GM19463 (cell line): ENCODE results near the gene ITPR1.

ENCODE experiments used
- ATAC-seq: cut with Tn5 transposase; IDR thresholded peaks from one replicate; pipeline ENCODE4 v1.9.1; 2021; ENCODE audit warnings: mild to moderate bottlenecking, moderate library complexity; ENCODE audit not compliant: unreplicated experiment

The ITPR1 gene

GRCh38 chr3:4508048-4508981 is 15.2 kb downstream of the ITPR1 start:
- peak; percentile 76 for ATAC-seq

- ATAC-seq, result no peak
Measured at GRCh38 chr3:4509043-4509442, 15.9 kb downstream of the ITPR1 start.

- ATAC-seq, result no peak
Measured at GRCh38 chr3:4509983-4510755, 17.0 kb downstream of the ITPR1 start.

- no peak for ATAC-seq
Measured at GRCh38 chr3:4511491-4512262, 18.5 kb downstream of the ITPR1 start.

- no peak for ATAC-seq
Measured at GRCh38 chr3:4512895-4513616, 19.9 kb downstream of the ITPR1 start.

DNA sequence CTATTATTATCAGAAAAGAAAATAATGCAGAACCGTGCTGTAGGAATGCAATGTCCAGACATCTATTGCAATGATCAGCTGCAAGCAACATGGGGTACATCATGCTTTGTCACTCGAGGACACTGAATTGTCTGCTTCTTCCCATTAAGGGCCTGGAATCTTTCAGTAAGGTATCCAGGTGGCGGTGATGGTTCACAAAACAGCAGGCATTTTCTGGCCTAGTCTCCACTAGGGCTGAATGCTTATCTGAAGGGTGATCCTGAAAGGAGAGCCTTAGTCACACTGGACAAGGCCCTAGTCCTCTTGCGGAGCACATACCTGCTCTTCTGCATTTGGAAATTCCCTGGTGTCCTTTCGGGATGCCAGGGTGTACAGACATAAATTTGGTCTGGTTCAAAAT is 21.2 kb downstream of the ITPR1 start:
- ATAC-seq, result no peak

GRCh38 chr3:4514916-4515315 is 21.8 kb downstream of the ITPR1 start:
- ATAC-seq, result no peak

DNA sequence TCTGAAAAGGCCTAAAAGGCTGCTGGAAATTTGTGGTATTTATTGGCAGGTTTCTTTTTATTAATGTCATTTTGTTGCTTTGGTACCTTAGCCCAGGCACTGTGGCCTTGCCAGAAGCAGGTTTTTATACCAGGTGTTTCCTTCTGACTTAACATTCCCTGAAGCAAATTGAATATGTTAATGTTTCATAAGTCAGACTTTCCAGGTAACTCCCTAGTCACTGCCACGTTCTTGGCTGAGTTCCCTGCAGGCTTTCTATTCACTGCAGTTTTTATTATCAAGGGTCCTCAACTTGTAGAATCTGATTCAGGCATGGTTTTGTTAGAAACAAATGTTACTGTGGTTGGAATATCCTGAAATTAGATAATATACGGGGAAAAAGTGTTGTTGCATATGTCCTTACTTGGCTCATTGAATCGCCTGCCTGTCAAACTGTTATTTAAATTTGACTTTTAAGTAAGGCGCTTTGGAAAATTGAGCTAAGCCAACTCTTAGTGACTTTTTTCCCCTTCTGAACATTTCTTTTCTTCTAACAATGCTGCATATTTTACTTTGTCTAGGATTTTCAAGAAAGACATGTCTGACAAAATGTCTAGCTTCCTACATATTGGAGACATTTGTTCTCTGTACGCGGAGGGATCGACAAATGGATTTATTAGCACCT is 22.9 kb downstream of the ITPR1 start:
- ATAC-seq, result no peak

- ATAC-seq, result no peak
Measured at GRCh38 chr3:4517093-4517492, 23.9 kb downstream of the ITPR1 start.

DNA sequence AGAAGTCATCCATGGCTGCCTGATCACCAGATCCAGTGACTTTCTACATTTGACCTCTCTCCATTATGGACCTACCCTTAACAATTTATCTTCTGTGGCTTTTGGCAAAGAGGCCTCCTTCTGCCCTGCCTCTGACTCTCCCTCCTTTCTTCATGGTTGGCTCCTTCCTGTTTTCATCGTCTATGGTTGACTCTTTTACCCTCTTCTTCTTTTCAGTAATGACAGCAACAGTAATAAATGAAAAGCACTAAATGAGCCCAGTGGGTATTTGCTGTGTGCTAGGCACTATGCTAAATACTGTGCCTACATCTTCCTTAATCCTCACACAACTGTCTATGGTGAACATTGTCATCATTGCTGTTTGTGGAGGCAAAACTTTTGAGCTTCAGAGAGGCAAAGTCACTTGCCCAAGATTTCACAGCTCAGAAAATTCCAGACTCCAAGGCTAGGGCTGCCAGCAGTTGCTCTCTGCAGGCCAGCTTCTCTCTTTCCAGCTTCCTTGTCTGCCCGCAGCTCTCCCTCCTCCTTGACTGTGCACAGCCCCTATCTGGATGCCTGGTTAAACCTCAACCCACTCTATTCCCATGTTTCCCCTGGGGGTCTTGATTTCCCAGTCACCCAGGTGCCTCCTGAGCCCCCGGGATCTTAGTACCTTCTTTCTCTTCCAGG is 24.6 kb downstream of the ITPR1 start:
- no peak for ATAC-seq

DNA sequence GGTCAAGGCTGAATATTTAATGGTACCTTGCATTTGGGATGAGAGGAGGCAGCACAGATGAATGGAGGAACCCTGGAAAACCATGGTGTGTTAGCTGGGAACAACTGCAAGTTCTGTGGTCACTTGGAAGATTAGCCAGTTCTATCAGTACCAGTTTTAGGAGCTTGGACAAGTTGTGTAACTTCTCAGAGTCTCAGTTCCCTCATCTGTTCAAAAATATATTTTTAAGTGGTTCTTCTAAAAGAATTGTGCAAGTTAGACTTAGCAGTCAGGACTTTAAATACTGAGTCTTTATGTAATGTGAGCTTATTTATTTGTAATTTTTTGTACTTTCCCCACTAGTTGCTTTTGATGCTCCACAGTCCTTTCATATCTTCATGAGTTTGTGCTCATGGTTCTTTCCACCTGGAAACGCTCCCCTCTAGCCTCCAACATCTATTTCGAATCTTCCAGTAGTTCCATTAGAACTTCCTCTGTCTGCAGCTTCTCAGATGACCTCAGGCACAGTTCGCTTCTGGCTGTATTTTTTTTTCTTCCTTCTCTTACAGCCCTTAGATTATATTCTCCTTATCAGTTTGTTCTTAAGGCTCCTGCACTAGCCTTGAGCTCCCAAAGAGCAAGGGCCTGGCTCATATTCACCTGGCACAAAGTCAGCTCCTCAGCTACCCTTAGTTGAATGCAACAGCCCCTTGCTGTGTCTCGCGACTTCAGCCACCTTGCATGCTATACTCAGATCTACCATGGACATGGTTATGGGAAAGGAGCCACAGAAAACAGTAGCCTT is 27.1 kb downstream of the ITPR1 start:
- no peak for ATAC-seq

GRCh38 chr3:4522947-4523346 is 29.8 kb downstream of the ITPR1 start:
- no peak for ATAC-seq

DNA sequence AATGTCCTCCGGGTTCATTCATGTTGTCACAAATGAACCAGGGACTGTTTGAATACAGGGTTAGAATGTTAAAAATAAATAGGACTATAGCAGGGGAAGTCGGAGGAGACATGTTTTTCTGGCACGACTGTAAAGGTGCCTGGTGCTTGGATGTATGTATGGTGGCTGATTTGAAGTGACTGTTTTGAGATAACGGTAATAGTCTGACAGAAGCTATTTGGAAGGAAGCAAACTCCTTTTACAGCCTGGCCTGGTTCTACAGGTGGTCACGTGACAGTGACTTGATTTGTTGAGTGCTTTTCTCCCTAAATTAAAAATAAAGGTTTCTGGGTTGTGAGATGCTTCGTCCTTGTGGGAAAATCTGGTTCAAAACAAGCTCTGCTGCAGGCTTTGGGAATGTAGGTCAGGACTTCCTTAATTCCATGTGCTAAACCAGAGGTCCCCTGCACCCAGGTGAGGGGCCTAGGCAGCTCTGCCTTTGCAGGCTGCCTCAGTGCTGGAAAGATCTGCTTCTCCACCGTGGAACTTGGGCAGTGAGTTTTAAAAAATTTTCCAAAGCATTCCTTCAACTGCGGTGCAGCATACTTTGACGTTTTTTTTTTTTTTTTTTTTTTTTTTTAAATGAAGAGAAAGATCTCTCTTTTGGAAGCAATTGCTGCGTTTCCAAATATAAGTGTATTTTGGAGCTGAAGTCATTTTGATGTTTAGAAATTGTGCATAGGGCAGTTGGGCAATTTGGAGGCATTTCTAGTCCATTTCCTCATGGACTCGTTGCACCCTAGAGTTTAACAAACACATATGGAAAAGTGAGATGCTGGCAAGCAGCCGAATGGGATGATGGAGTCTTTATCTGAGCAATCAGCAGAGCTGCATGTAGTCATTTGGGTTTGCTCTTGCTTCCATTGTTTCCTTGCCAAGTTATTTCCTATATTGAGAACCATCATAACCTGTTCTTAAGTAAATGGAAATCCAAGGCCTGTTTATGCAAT is 30.9 kb downstream of the ITPR1 start:
- no peak for ATAC-seq

- no peak for ATAC-seq
Measured at GRCh38 chr3:4525560-4526223, 32.5 kb downstream of the ITPR1 start.

- ATAC-seq, result no peak
Measured at GRCh38 chr3:4528320-4528719, 35.2 kb downstream of the ITPR1 start.

DNA sequence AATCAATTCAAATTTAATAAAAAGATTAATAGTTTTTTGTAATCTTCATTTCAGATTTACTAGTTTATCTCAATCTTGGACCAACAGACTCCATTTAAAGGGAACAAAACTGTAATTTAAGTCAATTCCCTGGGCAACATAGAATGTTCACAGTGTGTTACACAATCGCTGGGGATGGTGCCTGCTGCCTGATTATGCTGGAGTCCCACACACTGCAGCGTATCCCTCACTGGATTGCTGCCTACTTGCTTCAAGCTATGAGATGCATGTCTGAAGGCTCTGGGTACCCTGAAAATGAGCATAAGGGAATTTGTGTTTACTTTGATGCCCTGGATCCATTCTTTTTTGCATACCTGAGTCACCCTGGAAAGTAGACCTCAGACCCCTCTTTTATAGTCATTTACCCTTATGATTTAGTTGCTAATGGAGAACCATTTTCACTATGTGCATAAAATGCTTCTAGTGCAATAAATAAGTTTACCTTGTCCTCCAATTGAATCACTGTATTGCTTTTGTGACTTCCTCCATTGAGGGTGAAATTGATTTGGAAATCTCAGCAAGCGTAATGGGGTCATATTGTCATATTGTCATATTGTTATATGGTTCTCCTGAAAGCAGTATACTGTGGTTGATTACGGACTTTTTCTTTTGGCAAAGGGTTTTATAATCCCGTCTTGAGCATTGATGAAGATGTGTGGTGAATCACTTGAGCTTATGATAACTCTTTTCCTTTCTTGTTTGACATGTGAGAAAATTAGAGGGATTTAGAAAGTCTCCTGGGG is 35.9 kb downstream of the ITPR1 start:
- ATAC-seq, result no peak
